ENCODE measurements around the gene POLR1G.

- TF ChIP-seq ZNF274 (IDR thresholded peaks at IDR 0.05; ENCODE audit: low read depth, low read length) (no peak), YY1 (IDR thresholded peaks at IDR 0.05; ENCODE audit: insufficient read depth, insufficient read length) (no peak), SUZ12 (IDR thresholded peaks at IDR 0.05; ENCODE audit: extremely low read depth, insufficient read depth, insufficient read length) (no peak)
Measured at GRCh38 chr19:45376045-45376724, 30.3 kb upstream of the POLR1G start.

Data from NT2/D1 (cell line).